ENCODE data around the gene SATB1. TPM values are rescaled to one million over a fixed set of nuclear protein-coding genes. Genes with fewer than 3 reads are reported as not detected.
A peak's percentile ranks its signal among the peaks of the same experiment; 100 is the strongest.

The SATB1 gene
- total RNA-seq, 1 experiment from 2014 or later: 15.6 TPM

DNA sequence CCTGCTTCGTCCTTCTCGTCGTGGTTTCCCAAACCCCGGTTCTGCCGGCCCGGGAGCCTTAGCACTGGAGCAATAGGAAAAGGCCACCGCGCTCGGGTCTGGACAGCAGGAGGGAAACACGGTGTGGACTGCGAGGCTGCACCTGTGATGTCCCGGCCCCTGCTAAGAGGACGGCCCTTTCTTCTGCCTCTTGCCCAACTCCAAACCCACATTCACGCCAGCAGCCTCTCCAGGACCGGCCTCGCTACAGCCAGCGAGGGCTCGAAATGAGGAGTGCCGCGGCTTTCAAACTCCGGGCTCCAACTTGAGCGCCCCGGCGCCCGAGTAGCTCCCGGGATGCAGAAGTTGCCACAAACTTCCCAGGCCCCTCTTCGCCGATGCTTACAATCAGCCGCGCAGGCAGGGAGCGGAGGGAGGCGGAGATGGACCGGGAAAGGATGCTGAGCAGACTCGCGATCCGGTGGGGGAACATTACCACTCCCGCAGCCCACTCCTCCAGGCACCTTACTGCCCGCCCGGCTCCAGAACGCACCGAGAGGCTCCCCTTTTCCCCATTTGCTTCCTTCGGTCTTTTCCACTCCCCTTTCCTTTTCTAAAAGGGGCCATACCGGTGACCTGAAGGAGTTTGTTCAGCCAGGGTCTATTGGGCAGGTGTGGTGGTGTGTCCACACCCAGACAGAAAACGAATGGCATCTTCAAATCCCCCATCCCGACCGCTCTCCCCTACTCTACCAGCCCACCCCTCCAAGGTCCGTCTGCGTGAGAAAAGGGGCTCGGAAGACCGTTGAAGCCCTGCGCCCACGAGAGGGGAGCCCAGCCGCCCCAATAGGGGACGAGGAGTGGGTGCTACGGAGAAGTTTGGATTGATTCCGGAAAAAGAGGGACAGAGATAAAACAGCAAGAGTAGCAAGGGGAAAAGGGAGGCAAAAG lies 18.8 kb upstream of the SATB1 start:
- Histone ChIP-seq H2AFZ (ENCODE audit: low read length) (peak overlapping the region; percentile 98), H3K36me3 (ENCODE audit: low read depth, low read length) (no peaks in the 10 kb centered on the region), H3K9me3 (ENCODE audit: low read length) (peaks cover 4% of the 10 kb centered on the region; the same call in 1 of the 2 replicates), H3K4me1 (ENCODE audit: insufficient read depth, low read length) (peaks cover 27% of the 10 kb centered on the region), H3F3A (ENCODE audit: low read length, unreplicated experiment) (no peaks in the 10 kb centered on the region), H3K79me2 (ENCODE audit: low read length) (no peaks in the 10 kb centered on the region), H3K27ac (ENCODE audit: low read length) (no peak overlapping the region), H3K4me2 (ENCODE audit: low read length) (peak overlapping the region; percentile 97), H4K20me1 (ENCODE audit: low read length) (no peaks in the 10 kb centered on the region), H3K27me3 (ENCODE audit: low read length) (peaks cover 28% of the 10 kb centered on the region), H3K4me3 (ENCODE audit: low read length) (peak overlapping the region; percentile 84), H3K9ac (ENCODE audit: low read length) (peak overlapping the region; percentile 18; the same call in 1 of the 2 replicates), H3K9me2 (replicated peaks; ENCODE audit: low read length) (no peaks in the 10 kb centered on the region)
- TF ChIP-seq EZH2 (IDR thresholded peaks at IDR 0.05; ENCODE audit: low read length, unreplicated experiment): no peak
- TF ChIP-seq, protein P1, sequence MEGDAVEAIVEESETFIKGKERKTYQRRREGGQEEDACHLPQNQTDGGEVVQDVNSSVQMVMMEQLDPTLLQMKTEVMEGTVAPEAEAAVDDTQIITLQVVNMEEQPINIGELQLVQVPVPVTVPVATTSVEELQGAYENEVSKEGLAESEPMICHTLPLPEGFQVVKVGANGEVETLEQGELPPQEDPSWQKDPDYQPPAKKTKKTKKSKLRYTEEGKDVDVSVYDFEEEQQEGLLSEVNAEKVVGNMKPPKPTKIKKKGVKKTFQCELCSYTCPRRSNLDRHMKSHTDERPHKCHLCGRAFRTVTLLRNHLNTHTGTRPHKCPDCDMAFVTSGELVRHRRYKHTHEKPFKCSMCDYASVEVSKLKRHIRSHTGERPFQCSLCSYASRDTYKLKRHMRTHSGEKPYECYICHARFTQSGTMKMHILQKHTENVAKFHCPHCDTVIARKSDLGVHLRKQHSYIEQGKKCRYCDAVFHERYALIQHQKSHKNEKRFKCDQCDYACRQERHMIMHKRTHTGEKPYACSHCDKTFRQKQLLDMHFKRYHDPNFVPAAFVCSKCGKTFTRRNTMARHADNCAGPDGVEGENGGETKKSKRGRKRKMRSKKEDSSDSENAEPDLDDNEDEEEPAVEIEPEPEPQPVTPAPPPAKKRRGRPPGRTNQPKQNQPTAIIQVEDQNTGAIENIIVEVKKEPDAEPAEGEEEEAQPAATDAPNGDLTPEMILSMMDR (conservative IDR thresholded peaks at IDR 0.05; ENCODE audit: low read depth, low read length): no peak
- no peak for TF ChIP-seq EZH2phosphoT487 (IDR thresholded peaks at IDR 0.05; ENCODE audit: borderline replicate concordance, low read length)
- ATAC-seq (peak; percentile 27), DNase-seq (peak; percentile 24)
- intact Hi-C loops (cut with micrococcal nuclease): no loop called here
- POLR2A ChIA-PET (ENCODE audit: unreplicated experiment): no interaction called here
- TSS peak; percentile 26 for BruUV-seq (replicated peaks)
- CTCF ChIA-PET: interaction anchor here (1.0 kb wide), 1 partner anchor 314 kb away, joined by 4 read pairs; no protein-coding TSS in a partner anchor

DNA sequence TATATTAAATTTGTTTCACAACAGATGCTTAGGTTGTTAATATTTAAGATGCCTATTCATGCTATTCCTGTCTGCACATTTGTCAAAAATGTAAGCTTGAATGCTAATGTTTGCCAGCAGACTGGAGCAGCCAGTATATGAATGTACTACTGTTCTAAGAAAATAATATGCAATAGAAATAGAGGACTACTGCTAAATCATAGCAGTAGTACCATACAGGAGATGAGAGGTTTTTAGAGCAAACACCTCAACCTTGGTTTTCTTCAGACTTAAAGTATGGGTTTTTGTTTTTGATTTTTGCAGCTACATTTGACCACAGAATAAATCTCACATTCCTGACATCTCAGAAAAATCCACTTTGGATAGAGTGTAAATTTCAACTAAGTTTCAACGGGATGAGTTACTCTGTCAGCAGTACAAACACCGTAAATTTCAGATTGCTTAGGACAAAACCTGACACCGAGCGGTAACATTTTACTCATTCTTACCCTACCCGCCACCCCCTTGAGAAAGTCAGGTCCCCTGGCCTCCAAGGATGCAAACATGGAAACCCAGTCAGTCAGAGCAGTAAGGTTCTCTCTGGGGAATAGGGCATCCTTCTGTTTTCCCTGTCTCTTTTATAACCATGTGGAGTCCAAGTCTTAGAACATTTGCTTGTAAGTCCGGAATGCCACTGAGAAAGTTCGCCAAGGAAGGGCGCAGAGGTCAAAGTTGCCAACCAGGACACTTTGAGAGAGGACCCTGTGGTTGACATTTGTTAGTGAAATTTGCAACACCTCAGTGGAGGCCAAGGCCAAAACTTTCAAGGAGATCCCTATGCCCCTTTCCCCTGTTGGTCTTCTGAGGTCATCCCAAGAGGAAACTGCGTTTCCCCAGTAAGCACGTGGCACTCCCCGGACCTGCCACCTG lies 17.9 kb upstream of the SATB1 start:
- Histone ChIP-seq H3K4me3 (ENCODE audit: low read length) (peak overlapping the region; percentile 84), H4K20me1 (ENCODE audit: low read length) (no peaks in the 10 kb centered on the region), H3K79me2 (ENCODE audit: low read length) (no peaks in the 10 kb centered on the region), H3K9ac (ENCODE audit: low read length) (no peak overlapping the region), H2AFZ (ENCODE audit: low read length) (peak overlapping the region; percentile 98), H3K27me3 (ENCODE audit: low read length) (peaks cover 28% of the 10 kb centered on the region), H3K4me2 (ENCODE audit: low read length) (peak overlapping the region; percentile 97), H3K9me3 (ENCODE audit: low read length) (no peaks in the 10 kb centered on the region), H3K9me2 (replicated peaks; ENCODE audit: low read length) (no peaks in the 10 kb centered on the region), H3F3A (ENCODE audit: low read length, unreplicated experiment) (no peaks in the 10 kb centered on the region), H3K36me3 (ENCODE audit: low read depth, low read length) (no peaks in the 10 kb centered on the region), H3K27ac (ENCODE audit: low read length) (no peak overlapping the region), H3K4me1 (ENCODE audit: insufficient read depth, low read length) (peaks cover 27% of the 10 kb centered on the region)
- POLR2A ChIA-PET (ENCODE audit: unreplicated experiment): no interaction called here
- no TSS peak for BruUV-seq (replicated peaks)
- no peak for ATAC-seq
- intact Hi-C loops (cut with micrococcal nuclease): no loop called here
- TF ChIP-seq, protein P1 (conservative IDR thresholded peaks at IDR 0.05; ENCODE audit: low read depth, low read length): no peak
- TF ChIP-seq EZH2phosphoT487 (IDR thresholded peaks at IDR 0.05; ENCODE audit: borderline replicate concordance, low read length) (no peak), EZH2 (IDR thresholded peaks at IDR 0.05; ENCODE audit: low read length, unreplicated experiment) (no peak)
- CTCF ChIA-PET: interaction anchor here (0.6 kb wide), 1 partner anchor 549 kb away, joined by 3 read pairs; no protein-coding TSS in a partner anchor
- DNase-seq: no peak
